ENCODE measurements around the gene NAV1.

DNA sequence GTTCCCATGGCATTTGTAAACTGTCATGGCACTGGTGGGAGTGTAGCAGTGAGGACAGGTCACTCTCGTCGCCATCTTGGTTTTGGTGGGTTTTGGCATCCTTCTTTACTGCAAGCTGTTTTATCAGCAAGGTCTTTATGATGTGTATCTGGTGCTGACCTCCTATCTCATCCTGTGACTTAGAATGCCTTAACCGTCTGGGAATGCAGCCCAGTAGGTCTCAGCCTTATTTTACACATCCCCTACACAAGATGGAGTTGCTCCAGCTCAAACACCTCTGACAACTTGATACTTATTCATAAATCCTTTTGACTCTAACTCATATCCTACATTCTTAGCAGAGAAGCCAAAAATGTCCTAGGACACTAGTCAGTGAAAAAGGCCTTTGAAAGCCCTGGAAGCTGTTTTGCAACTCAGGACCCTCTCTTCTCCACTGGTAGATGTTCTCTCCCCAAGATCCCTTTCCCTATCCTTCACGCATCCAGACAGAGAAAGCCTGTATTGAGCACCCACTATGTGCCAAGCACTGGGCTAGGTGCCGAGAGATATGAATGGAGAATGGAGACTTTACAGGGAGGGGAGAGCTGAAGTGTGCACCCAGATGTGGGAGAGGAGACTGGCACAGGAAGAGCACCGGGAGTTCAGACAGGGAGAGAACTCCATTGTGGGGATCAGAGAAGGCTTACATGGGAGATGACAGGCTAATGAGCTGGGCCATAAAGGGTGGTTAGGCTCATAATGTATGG lies 25.3 kb upstream of the NAV1 start:
- TF ChIP-seq GATA2 (IDR thresholded peaks at IDR 0.05; ENCODE audit: low read depth, low read length): no peak
- TF ChIP-seq GATA3 (IDR thresholded peaks at IDR 0.05; ENCODE audit: low read depth, low read length): no peak
